GM12878 (cell line): Measurements from ENCODE around the gene SLC25A26. TPM values are rescaled to one million over a fixed set of nuclear protein-coding genes. Genes with fewer than 3 reads are reported as not detected.

Experiments
- CHD1 ChIP-seq: IDR thresholded peaks from 2 replicates; pipeline ENCODE4 v1.6.1; 2012; ENCODE audit warnings: low read depth, low read length, improper control_type of control experiment
- E2F4 ChIP-seq: IDR thresholded peaks from 2 replicates; pipeline ENCODE4 v1.6.1; 2012; ENCODE audit warnings: low read depth, low read length, improper control_type of control experiment
- MTA2 ChIP-seq: fragments of 450-650 bp; IDR thresholded peaks from 2 replicates; pipeline ENCODE4 v1.6.1; 2016; ENCODE audit warnings: low read depth, mild to moderate bottlenecking, moderate library complexity
- RELA ChIP-seq: fragments of 450-650 bp; IDR thresholded peaks from 2 replicates; pipeline ENCODE4 v1.8.0; 2014; ENCODE audit warnings: borderline replicate concordance; ENCODE audit not compliant: partially characterized antibody
- STAT1 ChIP-seq: fragments of 450-650 bp; conservative IDR thresholded peaks from 2 replicates; pipeline ENCODE4 v1.6.1; 2014; ENCODE audit warnings: antibody characterized with exemption, mild to moderate bottlenecking
- USF1 ChIP-seq: IDR thresholded peaks from 2 replicates; pipeline ENCODE4 v1.6.1; 2011; ENCODE audit warnings: borderline replicate concordance, low read depth, mild to moderate bottlenecking, moderate library complexity, mixed read lengths, low read length; ENCODE audit not compliant: insufficient read depth; ENCODE audit errors: extremely low read length
- WRNIP1 ChIP-seq: IDR thresholded peaks from 2 replicates; pipeline ENCODE4 v1.6.1; 2011; ENCODE audit warnings: low read depth, low read length, improper control_type of control experiment, borderline replicate concordance
- ZSCAN29 ChIP-seq: fragments of 450-650 bp; IDR thresholded peaks from 2 replicates; pipeline ENCODE4 v1.6.1; 2017; ENCODE audit warnings: mild to moderate bottlenecking, moderate library complexity
- polyA plus RNA-seq, 11 experiments: library from polyadenylated mRNA; depleted of rRNA in 4 of 11; unstranded in 6 of 11; stranded (reverse) in 5 of 11; fragments of >200 nt; fragmentation: Nextera tagmentation in 4 of 11; fragmentation: Illumina TruSeq in 1 of 11; extraction: Ambion mirVana in 4 of 11; extraction: Trizol in 1 of 11; gene quantifications; 1 replicate in 1 of 11; 2 replicates in 10 of 11; pipeline versions ENCODE4 v1.2.1 to v1.2.3, GENCODE V29; 2011 to 2016; ENCODE audit warnings: inconsistent platforms in 2 of 11, missing spikeins in 2 of 11, low read depth in 1 of 11
- total RNA-seq, 4 experiments: library from RNA; depleted of rRNA in 3 of 4; stranded (reverse); fragments of >200 nt in 3 of 4; fragmentation: Illumina TruSeq in 1 of 4; extraction: Trizol in 1 of 4; gene quantifications; 2 replicates each; pipeline versions ENCODE4 v1.2.1 to v1.2.3, GENCODE V29; 2013 to 2021
- TF ChIP-seq, protein P1 (sequence below): IDR thresholded peaks from 2 replicates; pipeline ENCODE4 v1.6.1; 2012; ENCODE audit warnings: mild to moderate bottlenecking, low read depth, low read length
- TF ChIP-seq, protein P2 (sequence below): fragments of 450-650 bp; IDR thresholded peaks from 2 replicates; pipeline ENCODE4 v1.6.1; 2017; ENCODE audit warnings: borderline replicate concordance

SLC25A26 gene
- total and polyA plus RNA-seq, 10 of the 15 experiments (the other 5 are each of a cell fraction or from before 2014, with no cell fraction given), result 14.6 to 49.7 (median 24.9) TPM

DNA sequence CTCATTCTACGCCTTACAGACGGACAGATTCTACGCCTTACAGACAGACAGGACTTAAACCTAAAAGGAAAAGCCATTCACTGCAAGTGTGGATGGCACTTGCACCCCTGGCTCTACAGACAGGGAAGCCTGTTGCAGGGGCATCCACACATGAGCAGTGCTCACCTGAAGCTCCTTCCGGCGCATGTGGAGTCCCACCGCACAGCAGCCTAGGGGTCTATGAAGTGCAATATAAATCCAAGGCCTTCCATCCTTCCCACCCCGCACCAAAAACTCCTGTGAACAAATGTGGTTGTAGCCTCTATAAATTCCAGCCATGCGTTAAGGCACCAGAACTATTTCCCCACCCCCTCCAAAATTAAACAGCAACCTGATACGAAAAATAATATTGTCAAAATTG lies 158.8 kb downstream of the SLC25A26 start (continued):
- TF ChIP-seq, protein P1, sequence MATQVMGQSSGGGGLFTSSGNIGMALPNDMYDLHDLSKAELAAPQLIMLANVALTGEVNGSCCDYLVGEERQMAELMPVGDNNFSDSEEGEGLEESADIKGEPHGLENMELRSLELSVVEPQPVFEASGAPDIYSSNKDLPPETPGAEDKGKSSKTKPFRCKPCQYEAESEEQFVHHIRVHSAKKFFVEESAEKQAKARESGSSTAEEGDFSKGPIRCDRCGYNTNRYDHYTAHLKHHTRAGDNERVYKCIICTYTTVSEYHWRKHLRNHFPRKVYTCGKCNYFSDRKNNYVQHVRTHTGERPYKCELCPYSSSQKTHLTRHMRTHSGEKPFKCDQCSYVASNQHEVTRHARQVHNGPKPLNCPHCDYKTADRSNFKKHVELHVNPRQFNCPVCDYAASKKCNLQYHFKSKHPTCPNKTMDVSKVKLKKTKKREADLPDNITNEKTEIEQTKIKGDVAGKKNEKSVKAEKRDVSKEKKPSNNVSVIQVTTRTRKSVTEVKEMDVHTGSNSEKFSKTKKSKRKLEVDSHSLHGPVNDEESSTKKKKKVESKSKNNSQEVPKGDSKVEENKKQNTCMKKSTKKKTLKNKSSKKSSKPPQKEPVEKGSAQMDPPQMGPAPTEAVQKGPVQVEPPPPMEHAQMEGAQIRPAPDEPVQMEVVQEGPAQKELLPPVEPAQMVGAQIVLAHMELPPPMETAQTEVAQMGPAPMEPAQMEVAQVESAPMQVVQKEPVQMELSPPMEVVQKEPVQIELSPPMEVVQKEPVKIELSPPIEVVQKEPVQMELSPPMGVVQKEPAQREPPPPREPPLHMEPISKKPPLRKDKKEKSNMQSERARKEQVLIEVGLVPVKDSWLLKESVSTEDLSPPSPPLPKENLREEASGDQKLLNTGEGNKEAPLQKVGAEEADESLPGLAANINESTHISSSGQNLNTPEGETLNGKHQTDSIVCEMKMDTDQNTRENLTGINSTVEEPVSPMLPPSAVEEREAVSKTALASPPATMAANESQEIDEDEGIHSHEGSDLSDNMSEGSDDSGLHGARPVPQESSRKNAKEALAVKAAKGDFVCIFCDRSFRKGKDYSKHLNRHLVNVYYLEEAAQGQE, result no peak
- TF ChIP-seq, protein P2, sequence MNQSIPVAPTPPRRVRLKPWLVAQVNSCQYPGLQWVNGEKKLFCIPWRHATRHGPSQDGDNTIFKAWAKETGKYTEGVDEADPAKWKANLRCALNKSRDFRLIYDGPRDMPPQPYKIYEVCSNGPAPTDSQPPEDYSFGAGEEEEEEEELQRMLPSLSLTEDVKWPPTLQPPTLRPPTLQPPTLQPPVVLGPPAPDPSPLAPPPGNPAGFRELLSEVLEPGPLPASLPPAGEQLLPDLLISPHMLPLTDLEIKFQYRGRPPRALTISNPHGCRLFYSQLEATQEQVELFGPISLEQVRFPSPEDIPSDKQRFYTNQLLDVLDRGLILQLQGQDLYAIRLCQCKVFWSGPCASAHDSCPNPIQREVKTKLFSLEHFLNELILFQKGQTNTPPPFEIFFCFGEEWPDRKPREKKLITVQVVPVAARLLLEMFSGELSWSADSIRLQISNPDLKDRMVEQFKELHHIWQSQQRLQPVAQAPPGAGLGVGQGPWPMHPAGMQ, result no peak
- TF ChIP-seq E2F4 (no peak), CHD1 (no peak), ZSCAN29 (no peak), STAT1 (no peak), MTA2 (no peak), WRNIP1 (no peak), USF1 (no peak), RELA (no peak)
- TF ChIP-seq, all 136 proteins: peak for 0
